DOHH2 (cell line): ENCODE results near the gene RNF167.

Experiments used
- H3F3A ChIP-seq: fragments of 200-600 bp; sonication (generic), shearing (Covaris generic); 2 replicates; pipeline ENCODE4 v1.6.0; 2016; ENCODE audit warnings: antibody characterized with exemption, mild to moderate bottlenecking; ENCODE audit not compliant: control insufficient read depth, insufficient read depth
- H3K27ac ChIP-seq: fragments of 200-600 bp; sonication (generic); 2 replicates; pipeline ENCODE4 v1.5.1; 2014; ENCODE audit warnings: low read depth, mild to moderate bottlenecking, low read length, moderate library complexity
- H3K27me3 ChIP-seq: fragments of 200-600 bp; sonication (generic); 2 replicates; pipeline ENCODE4 v1.6.1; 2014; ENCODE audit warnings: mild to moderate bottlenecking, low read length, mixed read lengths; ENCODE audit not compliant: control insufficient read depth
- H3K36me3 ChIP-seq: fragments of 200-600 bp; sonication (generic); 2 replicates; pipeline ENCODE4 v1.6.1; 2014; ENCODE audit warnings: mild to moderate bottlenecking, low read length, moderate library complexity, mixed read lengths; ENCODE audit not compliant: control insufficient read depth
- H3K4me1 ChIP-seq: fragments of 200-600 bp; sonication (generic); 2 replicates; pipeline ENCODE4 v1.6.1; 2014; ENCODE audit warnings: mild to moderate bottlenecking, low read length, mixed read lengths; ENCODE audit not compliant: control insufficient read depth
- H3K4me2 ChIP-seq: fragments of 200-600 bp; sonication (generic); 2 replicates; pipeline ENCODE4 v1.6.0; 2014; ENCODE audit warnings: mild to moderate bottlenecking, low read length, moderate library complexity
- H3K4me3 ChIP-seq: fragments of 200-600 bp; sonication (generic); 2 replicates; pipeline ENCODE4 v1.5.1; 2014; ENCODE audit warnings: mild to moderate bottlenecking, low read length, mixed read lengths
- H3K79me2 ChIP-seq: fragments of 200-600 bp; sonication (generic); 2 replicates; pipeline ENCODE4 v1.6.1; 2014; ENCODE audit warnings: mild to moderate bottlenecking, low read length, mixed read lengths; ENCODE audit not compliant: control insufficient read depth
- H3K9me2 ChIP-seq: fragments of 200-600 bp; sonication (generic); replicated peaks from 2 replicates; pipeline ENCODE4 v1.6.1; 2014; ENCODE audit warnings: mild to moderate bottlenecking, low read length, mixed read lengths; ENCODE audit not compliant: control insufficient read depth
- H3K9me3 ChIP-seq: fragments of 200-600 bp; sonication (generic); 2 replicates; pipeline ENCODE4 v1.6.1; 2014; ENCODE audit warnings: antibody characterized with exemption, low read length, mixed read lengths; ENCODE audit not compliant: control insufficient read depth, insufficient read depth
- H4K20me1 ChIP-seq: fragments of 200-600 bp; sonication (generic); 2 replicates; pipeline ENCODE4 v1.6.0; 2014; ENCODE audit warnings: low read depth, mild to moderate bottlenecking, antibody characterized with exemption, low read length, moderate library complexity; ENCODE audit not compliant: control insufficient read depth, insufficient read depth
- CTCF ChIP-seq: fragments of 200-600 bp; sonication (generic); IDR thresholded peaks from one replicate; pipeline ENCODE4 v1.5.1; 2014; ENCODE audit warnings: antibody characterized with exemption, mild to moderate bottlenecking, low read depth, low read length; ENCODE audit not compliant: poor library complexity, severe bottlenecking
- EZH2phosphoT487 ChIP-seq: fragments of 200-600 bp; sonication (generic); IDR thresholded peaks from 2 replicates; pipeline ENCODE4 v1.6.1; 2017; ENCODE audit warnings: borderline replicate concordance, mild to moderate bottlenecking, antibody characterized with exemption, low read length, moderate library complexity, mixed read lengths

The RNF167 gene

DNA sequence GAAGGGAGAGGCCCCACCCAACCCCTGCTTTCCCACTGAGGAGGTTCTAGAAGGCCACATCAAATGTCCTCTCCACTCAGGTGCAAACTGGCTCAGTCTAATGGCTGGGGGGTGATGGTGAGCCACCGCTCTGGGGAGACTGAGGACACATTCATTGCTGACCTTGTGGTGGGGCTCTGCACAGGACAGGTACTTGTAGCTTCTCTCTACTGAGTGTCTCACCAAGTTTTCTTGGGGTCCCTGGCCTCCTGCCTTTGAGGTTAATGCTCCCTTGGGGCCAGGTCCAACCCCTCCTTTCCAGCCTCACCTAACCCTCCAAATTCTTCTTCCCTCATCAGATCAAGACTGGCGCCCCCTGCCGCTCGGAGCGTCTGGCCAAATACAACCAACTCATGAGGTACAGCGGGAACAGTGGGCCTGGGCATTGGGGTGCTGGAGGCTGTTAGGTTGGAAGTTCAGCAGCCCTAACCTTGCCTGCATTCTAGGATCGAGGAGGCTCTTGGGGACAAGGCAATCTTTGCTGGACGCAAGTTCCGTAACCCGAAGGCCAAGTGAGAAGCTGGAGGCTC lies 16.5 kb downstream of the RNF167 start:
- TF ChIP-seq EZH2phosphoT487 (no peak), CTCF (peak; percentile 57)
- Histone ChIP-seq H3K79me2 (no peaks in the 10 kb centered on the region), H3K4me2 (no peak overlapping the region), H3K9me2 (no peaks in the 10 kb centered on the region), H3K36me3 (peaks cover 15% of the 10 kb centered on the region), H4K20me1 (no peaks in the 10 kb centered on the region), H3K9me3 (no peaks in the 10 kb centered on the region), H3K27ac (no peak overlapping the region), H3K4me3 (no peak overlapping the region), H3K4me1 (peaks cover 4% of the 10 kb centered on the region), H3K27me3 (no peaks in the 10 kb centered on the region), H3F3A (peaks cover 6% of the 10 kb centered on the region; the same call in 1 of the 2 replicates)

DNA sequence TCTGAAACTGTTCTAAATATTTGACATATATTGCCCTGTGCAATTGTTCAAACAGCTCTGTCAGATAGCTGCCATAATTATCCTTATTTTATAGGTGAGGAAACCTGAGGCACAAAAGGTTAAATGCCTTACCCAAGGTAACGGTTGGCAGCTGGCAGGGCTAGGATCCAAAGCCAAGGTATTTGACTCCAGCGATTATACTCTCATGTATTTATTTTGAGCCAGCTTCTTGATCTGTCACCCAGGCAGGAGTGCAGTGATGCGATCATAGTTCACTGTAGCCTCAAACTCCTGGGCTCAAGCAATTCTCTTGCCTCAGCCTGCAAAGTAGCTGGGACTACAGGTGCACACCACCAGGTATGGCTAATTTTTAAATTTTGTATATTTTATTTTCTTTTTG lies 18.0 kb downstream of the RNF167 start:
- H3K27ac ChIP-seq, result no peak overlapping the region
- H3K79me2 ChIP-seq, result no peaks in the 10 kb centered on the region
- TF ChIP-seq EZH2phosphoT487 (no peak), CTCF (no peak)
- no peaks in the 10 kb centered on the region for H4K20me1 ChIP-seq
- H3K4me3 ChIP-seq, result no peak overlapping the region
- no peaks in the 10 kb centered on the region for H3K4me1 ChIP-seq
- H3K27me3 ChIP-seq, result no peaks in the 10 kb centered on the region
- no peaks in the 10 kb centered on the region for H3K9me2 ChIP-seq
- no peaks in the 10 kb centered on the region for H3K9me3 ChIP-seq
- no peak overlapping the region for H3K4me2 ChIP-seq
- H3K36me3 ChIP-seq, result peaks cover 15% of the 10 kb centered on the region
- H3F3A ChIP-seq, result peaks cover 6% of the 10 kb centered on the region; the same call in 1 of the 2 replicates

GRCh38 chr17:4959261-4959965 lies 19.3 kb downstream of the RNF167 start:
- Histone ChIP-seq H3K79me2 (no peaks in the 10 kb centered on the region), H3K27ac (no peak overlapping the region), H3K4me2 (no peak overlapping the region)

More at GRCh38 chr17:4959261-4959965, 19.3 kb downstream of the RNF167 start:
- H3K9me2 ChIP-seq, result no peaks in the 10 kb centered on the region
- no peaks in the 10 kb centered on the region for H4K20me1 ChIP-seq
- H3K27me3 ChIP-seq, result no peaks in the 10 kb centered on the region
- peaks cover 15% of the 10 kb centered on the region for H3K36me3 ChIP-seq
- TF ChIP-seq CTCF (no peak), EZH2phosphoT487 (no peak)
- peaks cover 6% of the 10 kb centered on the region; the same call in 1 of the 2 replicates for H3F3A ChIP-seq
- H3K4me1 ChIP-seq, result no peaks in the 10 kb centered on the region
- no peaks in the 10 kb centered on the region for H3K9me3 ChIP-seq
- no peak overlapping the region for H3K4me3 ChIP-seq
